K562 (cell line): ENCODE data around the gene MAPK1IP1L. TPM values are rescaled to one million over a fixed set of nuclear protein-coding genes. Genes with fewer than 3 reads are reported as not detected.

Source experiments
- ATAC-seq: fragments of 200-7000 bp; cut with Tn5 transposase; 3 replicates; pipeline ENCODE4 v1.9.1; 2020; ENCODE audit warnings: moderate library complexity
- BruUV-seq: library from RNA; stranded (reverse); fragments of 400-500 nt; replicated peaks from 2 replicates; lab custom pipeline; 2021; lab: Mats Ljungman, UMichigan
- CTCF ChIA-PET: fragments of 300-600 bp; formaldehyde crosslinking; extraction: SDS; loops from one replicate; lab custom pipeline; 2021; ENCODE audit warnings: low intra/inter-chr PET ratio; lab: Yijun Ruan, JAX
- POLR2A ChIA-PET: fragments of 300-600, 350-650 bp; sonication (Branson Sonifier 250); formaldehyde crosslinking; extraction: SDS; loops from one replicate; lab custom pipeline; 2021; ENCODE audit warnings: antibody characterized with exemption, inconsistent platforms; lab: Yijun Ruan, JAX
- DNase-seq, 4 experiments: peaks; one replicate each; pipeline versions ENCODE4 v3.0.0 to v3.0.0-alpha.2; 2011 to 2018; ENCODE audit warnings: low spot score in 3 of 4, mixed read lengths in 3 of 4; ENCODE audit errors: extremely low read depth in 1 of 4
- FAIRE-seq: peaks from 2 replicates; lab custom pipeline; 2011; peaks lifted over from hg19 to GRCh38; lab: Jason Lieb, UNC
- H2AFZ ChIP-seq: 2 replicates; pipeline ENCODE4 v1.6.0; 2011; ENCODE audit warnings: low read depth, low read length, control low read depth, inconsistent platforms
- H3K27ac ChIP-seq: fragments of 200-600 bp; 3 replicates; pipeline ENCODE4 v1.8.0; 2011; ENCODE audit warnings: low read depth, mild to moderate bottlenecking, control low read depth, inconsistent platforms, low read length, moderate library complexity, mixed read lengths; ENCODE audit errors: extremely low read depth
- H3K27me3 ChIP-seq, 2 experiments: fragments of 300-600 bp in 1 of 2; 2 replicates in 1 of 2; 3 replicates in 1 of 2; pipeline versions ENCODE4 v1.6.0 to v1.8.0; 2011; ENCODE audit warnings: inconsistent platforms in 2 of 2, low read length in 2 of 2, mild to moderate bottlenecking in 1 of 2, mixed read lengths in 1 of 2, moderate library complexity in 1 of 2; ENCODE audit not compliant: control insufficient read depth in 2 of 2, insufficient read depth in 2 of 2
- H3K36me3 ChIP-seq: fragments of 300-600 bp; 3 replicates; pipeline ENCODE4 v1.8.0; 2011; ENCODE audit warnings: mild to moderate bottlenecking, low read length, inconsistent platforms; ENCODE audit not compliant: control insufficient read depth, insufficient read depth
- H3K4me1 ChIP-seq, 2 experiments: fragments of 200-600 bp in 1 of 2; replicated peaks in 1 of 2; 2 replicates in 1 of 2; 3 replicates in 1 of 2; pipeline versions ENCODE4 v1.5.1 to v1.8.0; 2011; ENCODE audit warnings: inconsistent platforms in 2 of 2, low read length in 2 of 2, mild to moderate bottlenecking in 1 of 2, mixed read lengths in 1 of 2, moderate library complexity in 1 of 2; ENCODE audit not compliant: control insufficient read depth in 2 of 2, insufficient read depth in 2 of 2
- H3K4me2 ChIP-seq: 2 replicates; pipeline ENCODE4 v1.6.1; 2011; ENCODE audit warnings: low read length, control low read depth, inconsistent platforms, mixed read lengths; ENCODE audit not compliant: insufficient read depth
- H3K4me3 ChIP-seq: fragments of 200-600 bp; sonication (generic), shearing (Covaris generic); 2 replicates; pipeline ENCODE4 v1.5.1; 2016; ENCODE audit warnings: control low read depth, inconsistent platforms
- H3K79me2 ChIP-seq: fragments of 200-600 bp; 3 replicates; pipeline ENCODE4 v1.8.0; 2011; ENCODE audit warnings: low read length, inconsistent platforms; ENCODE audit not compliant: control insufficient read depth, insufficient read depth
- H3K9ac ChIP-seq, 2 experiments: 2 replicates each; pipeline versions ENCODE4 v1.6.0 to v1.6.1; 2011; ENCODE audit warnings: low read depth in 2 of 2, low read length in 2 of 2, control low read depth in 1 of 2, inconsistent platforms in 1 of 2, mild to moderate bottlenecking in 1 of 2, mixed read lengths in 1 of 2; ENCODE audit not compliant: insufficient read depth in 1 of 2
- H3K9me1 ChIP-seq: one replicate; pipeline ENCODE4 v1.6.0; 2011; ENCODE audit warnings: inconsistent platforms, mild to moderate bottlenecking, low read length, moderate library complexity; ENCODE audit not compliant: control insufficient read depth, insufficient read depth
- H3K9me3 ChIP-seq: replicated peaks from 2 replicates; pipeline ENCODE4 v1.5.1; 2011; ENCODE audit warnings: low read depth, low read length, inconsistent platforms; ENCODE audit not compliant: control insufficient read depth, insufficient read depth
- H4K20me1 ChIP-seq: replicated peaks from 2 replicates; pipeline ENCODE4 v1.6.1; 2011; ENCODE audit warnings: low read length, inconsistent platforms, mixed read lengths; ENCODE audit not compliant: control insufficient read depth, insufficient read depth
- ZNF583 ChIP-seq: fragments of 250-450 bp; sonication (Bioruptor Pico); IDR thresholded peaks from 2 replicates; pipeline ENCODE4 v1.4.0; 2020
- ZNF589 ChIP-seq: fragments of 200-800 bp; sonication (Bioruptor generic); IDR thresholded peaks from 2 replicates; pipeline ENCODE4 v1.6.1; 2016; ENCODE audit warnings: low read depth, missing genetic modification characterization, missing compliant biosample characterization
- ZNF592 ChIP-seq: fragments of 450-650 bp; IDR thresholded peaks from 2 replicates; pipeline ENCODE4 v1.6.1; 2017; ENCODE audit warnings: antibody characterized with exemption, mild to moderate bottlenecking
- ZNF639 ChIP-seq, 2 experiments: fragments of 200-800 bp in 1 of 2; sonication (Bioruptor generic) in 1 of 2; sonication (generic) in 1 of 2; formaldehyde crosslinking in 1 of 2; IDR thresholded peaks in 1 of 2; conservative IDR thresholded peaks in 1 of 2; 2 replicates each; pipeline versions ENCODE4 v1.5.0 to v1.6.1; 2016 to 2020; ENCODE audit warnings: missing compliant biosample characterization in 1 of 2, missing genetic modification characterization in 1 of 2, missing genetic modification reagents in 1 of 2
- ZNF766 ChIP-seq: fragments of 200-800 bp; sonication (Bioruptor generic); conservative IDR thresholded peaks from 2 replicates; pipeline ENCODE4 v1.6.1; 2016; ENCODE audit warnings: missing genetic modification characterization, missing compliant biosample characterization
- WGBS: fragments of 100-300 bp; shearing (Covaris generic); methylation state at CpG from one replicate; pipeline ENCODE4 v1.1.6; 2016; ENCODE audit warnings: low coverage, mixed read lengths; ENCODE audit not compliant: insufficient coverage; ENCODE audit errors: missing lambda C conversion rate; 5-methylcytosine and 5-hydroxymethylcytosine counted together
- in situ Hi-C: fragments of 300-500 bp; cut with MboI; formaldehyde crosslinking; loops from 4 replicates; pipeline ENCODE4 v1.15.0; 2018; ENCODE audit warnings: inconsistent platforms, mixed read lengths
- intact Hi-C: fragments of 100-400 bp; cut with micrococcal nuclease; formaldehyde crosslinking; loops from 2 replicates; pipeline ENCODE4 v1.14.2; 2022
- polyA plus RNA-seq, 8 experiments: library from polyadenylated mRNA; depleted of rRNA in 4 of 8; stranded (reverse) in 5 of 8; unstranded in 3 of 8; fragments of >200 nt; fragmentation: Nextera tagmentation in 2 of 8; fragmentation: Illumina TruSeq in 1 of 8; extraction: Ambion mirVana in 2 of 8; extraction: Trizol in 1 of 8; gene quantifications; 2 replicates each; pipeline versions ENCODE4 v1.2.1 to v1.2.3, GENCODE V29; 2011 to 2014; ENCODE audit warnings: inconsistent platforms in 1 of 8, missing spikeins in 1 of 8
- total RNA-seq, 7 experiments: library from RNA; depleted of rRNA in 6 of 7; stranded (reverse); fragments of >200 nt in 6 of 7; fragmentation: Illumina TruSeq in 2 of 7; extraction: Trizol in 2 of 7; gene quantifications; 2 replicates each; pipeline versions ENCODE4 v1.2.1 to v1.2.3, GENCODE V29; 2011 to 2021; ENCODE audit warnings: low replicate concordance in 1 of 7

MAPK1IP1L gene
- total and polyA plus RNA-seq, 9 of the 15 experiments (the other 6 are each of a cell fraction or from before 2014, with no cell fraction given): 32.7 to 99.4 (median 49.8) TPM

- Histone ChIP-seq H4K20me1 (no peaks in the 10 kb centered on the region), H3K4me3 (no peak overlapping the region), H3K4me2 (no peak overlapping the region), H3K36me3 (no peaks in the 10 kb centered on the region), H3K4me1 (peaks cover 4 to 20% of the 10 kb centered on the region in 2 experiments; a peak in 4 of 5 replicates), H3K9me1 (no peaks in the 10 kb centered on the region), H2AFZ (peak overlapping the region; percentile 89), H3K27ac (no peak overlapping the region), H3K9ac (no peak overlapping the region), H3K79me2 (no peaks in the 10 kb centered on the region), H3K27me3 (no peaks in the 10 kb centered on the region), H3K9me3 (no peaks in the 10 kb centered on the region)
- ChIA-PET POLR2A (interaction anchor here (0.6 kb wide), 1 partner anchor 19 kb away, joined by 6 read pairs; no protein-coding TSS in a partner anchor), CTCF (no interaction called here)
- ATAC-seq (no peak), DNase-seq (no peak), FAIRE-seq (peak; percentile 37)
- BruUV-seq: no TSS peak
- in situ Hi-C loops (no loop called here), intact Hi-C loops (no loop called here)
- 28% methylated on average over 5 of the region's 5 CpGs for WGBS
- TF ChIP-seq ZNF639 (CRISPR knock-in tag; conservative IDR thresholded peaks at IDR 0.05 in 1 of 2, IDR thresholded peaks at IDR 0.05 in 1 of 2) (peak in 1 of 2 experiments; percentile 42; a peak in 1 of 4 replicates), ZNF766 (CRISPR knock-in tag) (peak; percentile 46; the same call in 1 of the 2 replicates), ZNF589 (CRISPR knock-in tag) (peak; percentile 51; the same call in 1 of the 2 replicates), ZNF583 (CRISPR knock-in tag) (no peak), ZNF592 (peak; percentile 70; the same call in 1 of the 2 replicates)
Measured at GRCh38 chr14:55097881-55098560, 46.6 kb downstream of the MAPK1IP1L start.
